ENCODE results near the gene ZNF28. TPM values are rescaled to one million over a fixed set of nuclear protein-coding genes. Genes with fewer than 3 reads are reported as not detected.
"Not testable (repeated sequence)": the region's sequence is repeated elsewhere in the genome, so short reads cannot be mapped to it uniquely, and the experiment has no call there.

Gene ZNF28
- total RNA-seq, 4 donors from 2014 or later, result 7.2 to 20.3 (median 13.5) TPM

DNA sequence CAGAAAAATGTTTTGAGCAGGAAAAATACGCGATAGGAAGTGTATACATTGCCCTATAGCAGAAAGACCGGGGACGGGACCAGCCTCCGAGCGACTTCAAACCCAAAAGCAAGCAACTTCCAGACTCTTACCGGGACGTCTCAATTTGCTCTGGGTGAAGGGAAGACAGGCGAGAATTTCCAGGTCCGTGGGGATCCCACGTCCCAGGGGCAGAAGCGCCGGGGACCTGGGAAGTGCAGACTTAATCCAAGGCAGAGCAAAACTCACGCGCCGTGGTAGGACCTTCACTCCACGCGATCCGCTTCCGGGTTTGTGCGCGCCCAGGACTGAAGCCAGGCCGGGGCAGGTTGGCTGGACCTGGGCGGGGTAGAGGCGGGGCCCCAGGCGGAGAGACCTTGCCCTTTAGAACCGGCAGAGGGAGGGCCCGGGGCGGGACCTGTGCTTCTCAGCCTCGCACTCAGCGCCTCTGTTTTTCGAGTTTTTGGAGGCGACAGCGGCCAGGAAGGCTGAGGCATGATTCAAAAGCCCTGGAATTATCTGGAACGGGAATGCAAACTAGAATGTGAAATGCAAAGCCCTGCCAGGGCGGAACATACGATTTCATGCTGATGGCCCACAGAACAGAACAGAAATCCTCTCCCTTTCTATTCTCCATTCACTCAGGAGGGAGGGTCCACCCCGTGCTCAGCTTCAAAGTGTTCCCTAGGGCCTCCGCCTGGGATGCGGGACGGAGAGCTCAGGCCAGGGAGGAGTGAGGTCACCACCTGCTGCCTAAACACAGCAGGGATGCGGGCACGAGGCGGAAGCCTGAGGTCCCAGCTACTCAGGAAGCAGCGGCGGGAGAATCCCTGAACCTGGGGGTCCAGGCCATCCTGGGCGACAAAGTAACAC is 34.7 kb downstream of the ZNF28 start, which contains the start of gene ZNF600:
ZNF600 (minus strand) TSS at position 328 of the 891 bp plus-strand sequence. CDS start 7,903 bp downstream, outside the sequence.
- H3K4me3 ChIP-seq, result peak within 1 kb of the TSS; percentile 31 to 69 (median 62)
- peak; percentile 79 to 82 for DNase-seq (ENCODE audit: low spot score in 2 of 2)
- H3K4me1 ChIP-seq, result peaks cover 0 to 18% (median 0%) of the 10 kb centered on the region in 4 donors
- WGBS, 2 donors, result 1 to 2% methylated on average over 25 to 31 of the region's 47 CpGs
- H3K36me3 ChIP-seq, result peaks cover 0 to 21% (median 0%) of the 10 kb centered on the region in 3 donors
- peak within 1 kb of the TSS in 3 of 4 donors; percentile 67 to 82 (median 81) for H3K27ac ChIP-seq
- H3K9me3 ChIP-seq, result peaks cover 0 to 10% (median 0%) of the 10 kb centered on the region in 4 donors
- not testable (repeated sequence) for H3K27me3 ChIP-seq
- TF ChIP-seq EP300 (IDR thresholded peaks at IDR 0.05), result peak in 1 of 2 donors; percentile 52
- peak; percentile 18 to 42 (median 35) for TF ChIP-seq CTCF (IDR thresholded peaks at IDR 0.05)

DNA sequence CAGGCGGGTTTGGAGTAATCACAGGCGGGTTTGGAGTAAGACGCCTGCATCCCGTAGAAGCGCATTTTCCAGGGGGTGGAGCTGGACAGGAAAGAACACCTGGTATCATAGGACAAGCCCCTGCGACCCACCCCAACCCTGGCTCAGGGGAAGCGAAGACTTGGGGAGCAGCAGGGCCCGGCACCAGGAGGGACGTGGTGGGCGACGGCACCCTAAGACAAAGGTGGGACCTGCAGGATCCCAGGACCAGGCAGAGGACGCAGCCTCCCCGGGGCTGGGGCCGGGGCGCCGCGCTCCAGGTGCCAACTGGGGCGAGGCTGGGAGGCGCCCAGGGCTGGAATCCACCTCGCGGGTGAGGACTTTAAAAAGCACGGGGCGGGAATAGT is 35.4 kb downstream of the ZNF28 start:
- H3K27me3 ChIP-seq, result no peaks in the 10 kb centered on the region
- peak overlapping the region in 3 of 4 donors; percentile 67 to 82 (median 81) for H3K27ac ChIP-seq

GRCh38 chr19:52785506-52785905 is 35.9 kb downstream of the ZNF28 start:
- Histone ChIP-seq H3K4me1 (peaks cover 0 to 18% (median 0%) of the 10 kb centered on the region in 4 donors), H3K27ac (peak overlapping the region in 1 of 4 donors; percentile 67), H3K4me3 (peak overlapping the region in 2 of 4 donors; percentile 57 to 69), H3K36me3 (peaks cover 0 to 33% (median 0%) of the 10 kb centered on the region in 3 donors), H3K27me3 (no peaks in the 10 kb centered on the region), H3K9me3 (peaks cover 0 to 13% (median 0%) of the 10 kb centered on the region in 4 donors)
- DNase-seq (ENCODE audit: low spot score in 2 of 2), result no peak
- WGBS, 2 donors, result 73 to 77% methylated on average over 3 of the region's 3 CpGs
- TF ChIP-seq POLR2A (IDR thresholded peaks at IDR 0.05), result no peak
- no peak for TF ChIP-seq EP300 (IDR thresholded peaks at IDR 0.05)
- TF ChIP-seq CTCF (IDR thresholded peaks at IDR 0.05), result no peak

More for the DNA sequence above, 35.4 kb downstream of the ZNF28 start:
- TF ChIP-seq EP300 (IDR thresholded peaks at IDR 0.05) (no peak), CTCF (IDR thresholded peaks at IDR 0.05) (no peak), POLR2A (IDR thresholded peaks at IDR 0.05) (no peak)
- H3K9me3 ChIP-seq, result peaks cover 0 to 11% (median 0%) of the 10 kb centered on the region in 4 donors
- WGBS, 2 donors, result 3 to 6% methylated on average over 20 to 23 of the region's 23 CpGs
- H3K36me3 ChIP-seq, result peaks cover 0 to 27% (median 0%) of the 10 kb centered on the region in 3 donors
- peaks cover 0 to 18% (median 0%) of the 10 kb centered on the region in 4 donors for H3K4me1 ChIP-seq
- DNase-seq (ENCODE audit: low spot score in 2 of 2), result no peak
- peak overlapping the region; percentile 31 to 69 (median 62) for H3K4me3 ChIP-seq

- 55 to 56% methylated on average over 1 to 2 of the region's 2 CpGs for WGBS, 2 donors
- Histone ChIP-seq H3K4me1 (peaks cover 0 to 18% (median 0%) of the 10 kb centered on the region in 4 donors), H3K9me3 (peaks cover 0 to 20% (median 0%) of the 10 kb centered on the region in 4 donors), H3K36me3 (peaks cover 0 to 59% (median under 1%) of the 10 kb centered on the region in 3 donors)
- not testable (repeated sequence) for H3K4me3 ChIP-seq; H3K27me3 ChIP-seq; H3K27ac ChIP-seq; DNase-seq (ENCODE audit: low spot score in 2 of 2)
Measured at GRCh38 chr19:52782864-52783263, 38.6 kb downstream of the ZNF28 start.

DNA sequence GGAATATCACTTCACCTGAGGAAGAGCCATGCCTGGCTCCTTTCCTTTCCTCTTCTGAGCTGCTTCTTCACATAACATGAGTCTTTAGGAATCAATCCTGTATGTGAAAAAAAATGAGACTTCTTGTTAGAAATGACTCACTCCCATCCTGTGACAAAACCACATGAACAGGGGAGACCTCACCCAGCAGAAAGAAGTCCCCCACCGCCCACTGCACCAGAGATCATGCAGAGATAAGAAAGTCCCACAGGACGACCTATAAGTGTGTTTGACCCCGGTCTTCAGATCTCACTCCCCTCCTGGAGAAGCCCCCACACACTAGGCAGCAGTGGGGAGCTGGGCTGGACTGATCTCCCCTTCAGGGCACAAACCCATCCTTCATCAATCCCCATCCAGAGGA is 42.6 kb downstream of the ZNF28 start:
- Histone ChIP-seq H3K4me1 (no peaks in the 10 kb centered on the region), H3K27ac (no peak overlapping the region), H3K4me3 (no peak overlapping the region), H3K36me3 (peaks cover 0 to 97% (median 9%) of the 10 kb centered on the region in 3 donors), H3K9me3 (peaks cover 0 to 19% (median 0%) of the 10 kb centered on the region in 4 donors), H3K27me3 (no peaks in the 10 kb centered on the region)
- TF ChIP-seq POLR2A (IDR thresholded peaks at IDR 0.05), result no peak
- no peak for TF ChIP-seq CTCF (IDR thresholded peaks at IDR 0.05)
- no peak for TF ChIP-seq EP300 (IDR thresholded peaks at IDR 0.05)
- WGBS, 2 donors, result 68 to 75% methylated on average over 3 of the region's 3 CpGs
- DNase-seq (ENCODE audit: low spot score in 2 of 2), result no peak

DNA sequence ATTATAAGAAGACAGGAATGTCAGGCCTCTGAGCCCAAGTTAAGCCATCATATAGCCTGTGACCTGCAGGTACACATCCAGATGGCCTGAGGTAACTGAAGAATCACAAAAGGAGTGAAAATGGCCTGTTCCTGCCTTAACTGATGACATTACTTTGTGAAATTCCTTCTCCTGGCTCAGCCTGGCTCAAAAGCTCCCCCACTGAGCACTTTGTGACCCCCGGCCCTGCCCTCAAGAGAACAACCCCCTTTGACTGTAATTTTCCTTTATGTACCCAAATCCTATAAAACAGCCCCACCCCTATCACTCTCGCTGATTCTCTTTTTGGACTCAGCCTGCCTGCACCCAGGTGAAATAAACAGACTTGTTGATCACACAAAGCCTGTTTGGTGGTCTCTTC is 65.0 kb downstream of the ZNF28 start:
- H3K27me3 ChIP-seq; H3K36me3 ChIP-seq; H3K27ac ChIP-seq; H3K4me1 ChIP-seq; H3K4me3 ChIP-seq; DNase-seq (ENCODE audit: low spot score in 2 of 2); H3K9me3 ChIP-seq: not testable (repeated sequence)
- 62 to 63% methylated on average over 2 of the region's 2 CpGs for WGBS, 2 donors
